DMS79 treated with DMSO at 0.1 percent for 48 hours (cell line): ENCODE results near the gene HLCS.

Experiments
- DNase-seq: peaks from one replicate; lab custom pipeline; 2025; lab: John Stamatoyannopoulos, UW

Gene HLCS

GRCh38 chr21:36743446-36743845, 223.0 kb downstream of the HLCS start:
- DNase-seq: no peak

GRCh38 chr21:36743008-36743407, 223.5 kb downstream of the HLCS start:
- DNase-seq: no peak

- DNase-seq: no peak
These were observed 225.0 kb downstream of the HLCS start for GRCh38 chr21:36741506-36741905.

GRCh38 chr21:36738489-36739126, 227.9 kb downstream of the HLCS start:
- no peak for DNase-seq

- no peak for DNase-seq
These were observed 230.6 kb downstream of the HLCS start for GRCh38 chr21:36735724-36736320.

GRCh38 chr21:36735201-36735515, 231.3 kb downstream of the HLCS start:
- DNase-seq: no peak

- DNase-seq: no peak
These were observed 231.9 kb downstream of the HLCS start for GRCh38 chr21:36734367-36735200.

- no peak for DNase-seq
These were observed 232.6 kb downstream of the HLCS start for GRCh38 chr21:36733857-36734256.

GRCh38 chr21:36732761-36733160, 233.7 kb downstream of the HLCS start:
- DNase-seq: no peak

GRCh38 chr21:36732217-36732616, 234.3 kb downstream of the HLCS start:
- no peak for DNase-seq

GRCh38 chr21:36730291-36731281, 235.9 kb downstream of the HLCS start:
- DNase-seq: no peak

- no peak for DNase-seq
These were observed 237.0 kb downstream of the HLCS start for GRCh38 chr21:36729310-36729970.

GRCh38 chr21:36728371-36729111, 237.9 kb downstream of the HLCS start:
- no peak for DNase-seq

GRCh38 chr21:36727866-36728265, 238.6 kb downstream of the HLCS start:
- no peak for DNase-seq

GRCh38 chr21:36725793-36726386, 240.6 kb downstream of the HLCS start:
- DNase-seq: no peak

- no peak for DNase-seq
These were observed 241.8 kb downstream of the HLCS start for GRCh38 chr21:36724660-36725059.

- DNase-seq: no peak
These were observed 243.0 kb downstream of the HLCS start for GRCh38 chr21:36723371-36723881.

GRCh38 chr21:36722370-36723368, 243.8 kb downstream of the HLCS start:
- DNase-seq: no peak

GRCh38 chr21:36721817-36722216, 244.7 kb downstream of the HLCS start:
- no peak for DNase-seq
